Trophoblast cell (in vitro differentiated cells and primary cell): ENCODE data around the gene AKAP6.
A peak's percentile ranks its signal among the peaks of the same experiment; 100 is the strongest.

Experiments
- DNase-seq, 2 donors: peaks; one replicate each; pipeline ENCODE4 v3.0.0-alpha.2; 2016
- H2AFZ ChIP-seq: 2 replicates; pipeline ENCODE4 v1.6.1; 2013; ENCODE audit warnings: low read length, moderate library complexity, mild to moderate bottlenecking; ENCODE audit not compliant: insufficient read depth, poor library complexity
- H2AK5ac ChIP-seq: 2 replicates; pipeline ENCODE4 v1.6.1; 2013; ENCODE audit warnings: mild to moderate bottlenecking, low read length
- H2BK120ac ChIP-seq: 2 replicates; pipeline ENCODE4 v1.6.1; 2013; ENCODE audit warnings: low read length, mild to moderate bottlenecking, moderate library complexity; ENCODE audit not compliant: insufficient read depth, poor library complexity
- H2BK12ac ChIP-seq: 2 replicates; pipeline ENCODE4 v1.6.1; 2013; ENCODE audit warnings: mild to moderate bottlenecking, low read length, moderate library complexity
- H2BK5ac ChIP-seq: 2 replicates; pipeline ENCODE4 v1.6.1; 2013; ENCODE audit warnings: low read length, low read depth, moderate library complexity, mild to moderate bottlenecking; ENCODE audit not compliant: poor library complexity
- H3K14ac ChIP-seq: 2 replicates; pipeline ENCODE4 v1.6.1; 2013; ENCODE audit warnings: mild to moderate bottlenecking, low read length
- H3K18ac ChIP-seq: 2 replicates; pipeline ENCODE4 v1.6.1; 2013; ENCODE audit warnings: mild to moderate bottlenecking, low read length
- H3K23ac ChIP-seq: 2 replicates; pipeline ENCODE4 v1.6.1; 2013; ENCODE audit warnings: low read length
- H3K27ac ChIP-seq: 2 replicates; pipeline ENCODE4 v1.5.1; 2013; ENCODE audit warnings: low read depth, mild to moderate bottlenecking, inconsistent platforms, low read length, moderate library complexity
- H3K27me3 ChIP-seq: 2 replicates; pipeline ENCODE4 v1.6.1; 2013; ENCODE audit warnings: inconsistent platforms, mild to moderate bottlenecking, low read length, moderate library complexity; ENCODE audit not compliant: insufficient read depth
- H3K36me3 ChIP-seq, 2 experiments: 1 replicate in 1 of 2; 2 replicates in 1 of 2; pipeline ENCODE4 v1.6.1; 2013; ENCODE audit warnings: low read length in 2 of 2, mild to moderate bottlenecking in 2 of 2, moderate library complexity in 1 of 2; ENCODE audit not compliant: insufficient read depth in 2 of 2, control insufficient read depth in 1 of 2
- H3K4ac ChIP-seq: 2 replicates; pipeline ENCODE4 v1.6.1; 2013; ENCODE audit warnings: low read depth, mild to moderate bottlenecking, low read length, moderate library complexity
- H3K4me1 ChIP-seq, 2 experiments: 1 replicate in 1 of 2; 2 replicates in 1 of 2; pipeline ENCODE4 v1.6.1; 2013; ENCODE audit warnings: low read length in 2 of 2, mild to moderate bottlenecking in 2 of 2, moderate library complexity in 1 of 2; ENCODE audit not compliant: insufficient read depth in 2 of 2, control insufficient read depth in 1 of 2
- H3K4me2 ChIP-seq: 2 replicates; pipeline ENCODE4 v1.6.1; 2013; ENCODE audit warnings: inconsistent platforms, mild to moderate bottlenecking, low read length, moderate library complexity
- H3K4me3 ChIP-seq: 2 replicates; pipeline ENCODE4 v1.5.1; 2013; ENCODE audit warnings: mild to moderate bottlenecking, low read depth, low read length, inconsistent platforms
- H3K79me1 ChIP-seq: one replicate; pipeline ENCODE4 v1.6.1; 2013; ENCODE audit warnings: low read length
- H3K79me2 ChIP-seq: 2 replicates; pipeline ENCODE4 v1.6.1; 2013; ENCODE audit warnings: low read length, mild to moderate bottlenecking; ENCODE audit not compliant: control insufficient read depth, insufficient read depth, poor library complexity
- H3K9ac ChIP-seq: 2 replicates; pipeline ENCODE4 v1.6.1; 2013; ENCODE audit warnings: mild to moderate bottlenecking, low read length
- H3K9me3 ChIP-seq: 2 replicates; pipeline ENCODE4 v1.6.1; 2013; ENCODE audit warnings: low read depth, mild to moderate bottlenecking, control low read depth, inconsistent platforms, low read length; ENCODE audit not compliant: insufficient read depth
- H4K12ac ChIP-seq: 2 replicates; pipeline ENCODE4 v1.6.1; 2013; ENCODE audit warnings: low read depth, mild to moderate bottlenecking, low read length, moderate library complexity
- H4K8ac ChIP-seq: 2 replicates; pipeline ENCODE4 v1.6.1; 2013; ENCODE audit warnings: low read depth, mild to moderate bottlenecking, low read length, moderate library complexity
- H4K91ac ChIP-seq: one replicate; pipeline ENCODE4 v1.6.1; 2013; ENCODE audit warnings: low read depth, mild to moderate bottlenecking, low read length, moderate library complexity
- WGBS: extraction: QIAGEN DNeasy Blood & Tissue Kit; methylation state at CpG from one replicate; pipeline ENCODE4 v1.1.7; 2013; ENCODE audit warnings: missing lambda C conversion rate; ENCODE audit not compliant: insufficient read length, insufficient coverage; ENCODE audit errors: extremely low coverage; 5-methylcytosine and 5-hydroxymethylcytosine counted together

The AKAP6 gene

DNA sequence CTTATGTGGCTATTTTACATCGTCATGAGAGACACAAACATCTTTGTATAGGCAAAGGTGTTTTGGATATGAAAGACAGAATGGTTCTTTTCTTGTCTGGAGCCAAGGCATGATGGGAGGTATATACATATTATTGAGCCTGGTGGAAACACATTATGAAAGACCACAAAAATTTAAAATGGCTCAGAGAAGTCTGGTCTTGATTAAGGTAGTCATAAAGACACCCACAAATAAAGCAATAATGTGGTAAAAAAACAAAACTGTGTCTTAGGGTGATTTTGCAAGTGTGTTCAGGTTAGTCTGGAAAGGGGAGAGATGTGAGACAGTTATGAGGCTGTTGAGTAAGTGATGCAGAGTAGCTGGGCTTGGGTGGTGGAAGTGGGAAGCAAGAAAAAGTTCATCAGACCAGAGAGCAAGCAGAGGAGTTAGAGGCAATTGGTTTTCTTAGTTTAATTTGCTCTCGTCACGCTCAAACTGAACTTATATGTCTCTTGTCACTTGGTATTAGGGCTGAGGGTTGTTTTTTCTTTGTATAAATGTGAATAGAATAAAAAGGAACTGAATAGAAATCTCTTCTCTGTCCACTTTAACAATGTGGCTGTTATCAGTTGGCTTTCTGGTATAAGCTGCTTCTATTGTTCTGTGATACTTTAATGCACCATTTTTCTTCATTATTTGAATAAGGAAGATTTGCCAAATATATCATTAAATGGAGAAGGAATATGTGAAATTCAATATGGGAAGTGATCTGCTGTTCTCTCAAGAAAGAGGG is 115.0 kb downstream of the AKAP6 start:
- Histone ChIP-seq H3K27me3 (no peaks in the 10 kb centered on the region), H3K79me1 (no peaks in the 10 kb centered on the region), H4K91ac (no peak overlapping the region), H4K12ac (no peak overlapping the region), H3K4me2 (no peak overlapping the region), H3K4ac (no peak overlapping the region), H2AK5ac (no peak overlapping the region), H3K4me3 (no peak overlapping the region), H2BK12ac (no peak overlapping the region), H3K9me3 (peaks cover 1% of the 10 kb centered on the region), H2AFZ (no peak overlapping the region), H3K79me2 (no peaks in the 10 kb centered on the region), H3K14ac (no peak overlapping the region), H3K36me3 (no peaks in the 10 kb centered on the region), H2BK5ac (no peak overlapping the region), H3K4me1 (no peaks in the 10 kb centered on the region), H3K23ac (no peak overlapping the region), H2BK120ac (no peak overlapping the region), H3K9ac (no peak overlapping the region), H3K27ac (no peak overlapping the region), H4K8ac (no peak overlapping the region), H3K18ac (no peak overlapping the region)
- WGBS: no CpG with 5 or more reads among the region's 3 CpGs
- DNase-seq: no peak

DNA sequence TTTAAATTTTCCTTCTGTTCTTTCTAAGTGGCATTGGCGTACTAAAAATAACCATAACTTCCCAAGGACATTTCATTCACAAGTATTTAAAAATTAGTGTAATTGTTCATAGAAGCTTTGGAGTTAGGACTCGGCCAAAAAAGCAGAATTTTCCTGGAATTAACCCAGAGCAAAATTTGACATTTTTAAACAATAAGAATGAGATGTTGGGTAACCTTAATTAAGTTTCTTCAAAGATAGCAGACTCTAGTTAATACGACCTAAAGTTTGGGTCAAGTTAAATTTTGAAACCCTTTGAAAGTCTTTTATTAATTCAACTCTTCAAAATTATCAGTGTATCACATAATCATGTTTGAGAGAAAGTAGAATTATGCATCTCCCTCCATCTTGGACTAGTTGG is 118.3 kb downstream of the AKAP6 start:
- H3K14ac ChIP-seq: no peak overlapping the region
- H2BK5ac ChIP-seq: no peak overlapping the region
- no peaks in the 10 kb centered on the region for H3K79me1 ChIP-seq
- no peak for DNase-seq
- H2BK120ac ChIP-seq: no peak overlapping the region
- no peaks in the 10 kb centered on the region for H3K9me3 ChIP-seq
- no peak overlapping the region for H3K23ac ChIP-seq
- H3K27ac ChIP-seq: no peak overlapping the region
- H3K4me1 ChIP-seq: no peaks in the 10 kb centered on the region
- H3K36me3 ChIP-seq: no peaks in the 10 kb centered on the region
- no peak overlapping the region for H4K8ac ChIP-seq
- no peaks in the 10 kb centered on the region for H3K27me3 ChIP-seq
- H2AK5ac ChIP-seq: no peak overlapping the region
- no peak overlapping the region for H4K12ac ChIP-seq
- no peak overlapping the region for H3K4me3 ChIP-seq
- H2AFZ ChIP-seq: no peak overlapping the region
- H3K4me2 ChIP-seq: no peak overlapping the region
- no peak overlapping the region for H4K91ac ChIP-seq
- WGBS: no CpG with 5 or more reads among the region's 3 CpGs
- H2BK12ac ChIP-seq: no peak overlapping the region
- H3K4ac ChIP-seq: no peak overlapping the region
- H3K9ac ChIP-seq: no peak overlapping the region
- no peaks in the 10 kb centered on the region for H3K79me2 ChIP-seq
- no peak overlapping the region for H3K18ac ChIP-seq

DNA sequence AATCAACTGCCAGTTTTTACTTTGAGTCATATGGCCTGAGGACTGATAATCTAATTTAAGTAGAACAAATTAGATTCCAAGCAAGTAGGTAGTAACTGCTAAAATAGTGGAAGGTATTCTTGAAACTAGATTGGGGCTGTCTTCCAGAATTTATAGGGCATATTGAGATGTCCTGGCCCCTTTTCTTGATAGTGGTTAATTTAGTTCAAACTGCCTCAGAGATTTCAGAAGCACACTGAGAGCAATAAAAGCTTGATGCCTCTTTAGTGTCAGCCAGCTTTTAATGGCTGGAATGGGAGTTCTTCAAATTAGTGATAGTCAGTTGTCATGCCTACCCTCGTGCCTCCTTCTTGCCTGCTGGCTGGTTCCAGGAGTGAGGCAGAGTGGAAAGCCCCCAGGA is 120.5 kb downstream of the AKAP6 start:
- Histone ChIP-seq H2BK5ac (no peak overlapping the region), H3K4me3 (no peak overlapping the region), H3K36me3 (no peaks in the 10 kb centered on the region), H3K4me1 (peaks cover 2 to 6% of the 10 kb centered on the region in 2 experiments), H2AFZ (no peak overlapping the region), H3K4ac (no peak overlapping the region), H3K23ac (no peak overlapping the region), H3K9me3 (no peaks in the 10 kb centered on the region), H3K4me2 (no peak overlapping the region), H4K12ac (no peak overlapping the region), H2BK12ac (peak overlapping the region; percentile 98), H3K9ac (no peak overlapping the region), H4K91ac (no peak overlapping the region), H3K79me2 (no peaks in the 10 kb centered on the region), H3K27me3 (no peaks in the 10 kb centered on the region), H2AK5ac (no peak overlapping the region), H3K18ac (no peak overlapping the region), H3K79me1 (peaks cover 2% of the 10 kb centered on the region), H4K8ac (no peak overlapping the region), H2BK120ac (no peak overlapping the region), H3K27ac (no peak overlapping the region), H3K14ac (no peak overlapping the region)
- WGBS: no CpG with 5 or more reads among the region's 1 CpG
- DNase-seq: no peak

DNA sequence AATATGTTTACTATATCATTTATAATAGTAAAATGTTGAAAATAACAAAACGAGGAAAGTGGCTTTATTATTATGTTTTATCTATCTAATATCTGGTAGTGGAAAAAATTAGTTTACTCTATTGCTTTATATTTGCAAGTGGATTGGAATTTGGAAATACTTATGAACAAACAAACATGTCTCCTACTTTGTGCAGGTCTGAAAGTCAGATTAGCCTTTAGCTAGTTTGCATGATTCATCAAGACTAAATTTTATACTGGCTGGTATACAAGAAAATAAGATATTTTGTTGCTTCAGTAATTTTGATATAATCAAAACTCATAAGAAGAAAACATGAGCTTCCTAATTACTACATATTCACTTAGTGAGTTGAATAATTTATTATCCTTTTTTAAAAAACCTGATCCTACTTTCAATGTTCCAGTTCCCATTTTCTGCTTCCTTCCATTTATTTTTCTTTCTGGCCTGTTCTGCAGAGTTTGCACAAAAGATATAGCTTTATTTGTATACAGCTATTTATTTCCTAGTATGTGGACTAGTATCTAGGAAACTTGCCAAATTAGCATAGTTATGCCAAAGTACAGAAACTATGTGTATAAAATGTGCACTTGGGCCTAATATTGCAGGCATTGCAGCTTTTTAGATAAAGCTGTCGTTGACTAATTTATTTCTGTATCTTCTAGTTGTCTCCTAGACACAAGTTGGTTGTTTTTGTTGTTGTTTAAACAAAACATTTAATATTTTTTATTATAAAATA is 122.0 kb downstream of the AKAP6 start:
- Histone ChIP-seq H2BK120ac (no peak overlapping the region), H3K23ac (no peak overlapping the region), H3K9me3 (no peaks in the 10 kb centered on the region), H2BK12ac (no peak overlapping the region), H3K4me2 (no peak overlapping the region), H2AFZ (no peak overlapping the region), H2AK5ac (no peak overlapping the region), H3K79me1 (peaks cover 2% of the 10 kb centered on the region), H3K14ac (no peak overlapping the region), H3K79me2 (no peaks in the 10 kb centered on the region), H3K4me3 (no peak overlapping the region), H3K27me3 (no peaks in the 10 kb centered on the region), H3K27ac (no peak overlapping the region), H4K8ac (no peak overlapping the region), H3K4me1 (peaks cover 2 to 6% of the 10 kb centered on the region in 2 experiments), H3K18ac (no peak overlapping the region), H2BK5ac (no peak overlapping the region), H4K91ac (no peak overlapping the region), H3K4ac (no peak overlapping the region), H4K12ac (no peak overlapping the region), H3K36me3 (no peaks in the 10 kb centered on the region), H3K9ac (no peak overlapping the region)
- WGBS: no CpG with 5 or more reads among the region's 2 CpGs
- DNase-seq: no peak
